Measurements from ENCODE around the gene FRMPD4. TPM values are rescaled to one million over a fixed set of nuclear protein-coding genes. Genes with fewer than 3 reads are reported as not detected.
"Not testable (repeated sequence)": the region's sequence is repeated elsewhere in the genome, so short reads cannot be mapped to it uniquely, and the experiment has no call there.

FRMPD4 gene
- total and polyA plus RNA-seq, 2 donors from 2014 or later = not detected

- Histone ChIP-seq H3K4me3 (ENCODE audit: low read length in 3 of 3) (no peak overlapping the region), H3K9ac (ENCODE audit: low read length in 3 of 3) (no peak overlapping the region), H3K4me1 (ENCODE audit: control insufficient read depth in 2 of 3, insufficient read depth in 2 of 3, low read depth in 1 of 3, low read length in 3 of 3) (no peaks in the 10 kb centered on the region), H3K27me3 (ENCODE audit: control insufficient read depth, insufficient read depth, low read length) (no peaks in the 10 kb centered on the region), H3K36me3 (ENCODE audit: control insufficient read depth in 2 of 3, insufficient read depth in 3 of 3, low read length in 3 of 3) (no peaks in the 10 kb centered on the region), H3K27ac (ENCODE audit: low read depth in 2 of 2, low read length in 2 of 2) (no peak overlapping the region), H3K9me3 (ENCODE audit: control insufficient read depth in 2 of 3, insufficient read depth in 1 of 3, low read length in 3 of 3) (no peaks in the 10 kb centered on the region)
- DNase-seq (no peak), FAIRE-seq (no peak)
- no peak for TF ChIP-seq CTCF (IDR thresholded peaks at IDR 0.05; ENCODE audit: borderline replicate concordance, extremely low read depth, insufficient read depth)
- intact Hi-C loops (cut with DNase I) = no loop called here
Measured at GRCh38 chrX:12505127-12505526, 366.9 kb downstream of the FRMPD4 start.

GRCh38 chrX:12515384-12515783 lies 377.1 kb downstream of the FRMPD4 start:
- not testable (repeated sequence) for H3K27me3 ChIP-seq (ENCODE audit: control insufficient read depth, insufficient read depth, low read length)

GRCh38 chrX:12526306-12526705 lies 388.0 kb downstream of the FRMPD4 start:
- H3K27ac ChIP-seq (ENCODE audit: low read depth in 2 of 2, low read length in 2 of 2) = no peak overlapping the region
- DNase-seq = no peak
- H3K27me3 ChIP-seq (ENCODE audit: control insufficient read depth, insufficient read depth, low read length) = peaks cover 4% of the 10 kb centered on the region
- H3K36me3 ChIP-seq (ENCODE audit: control insufficient read depth in 2 of 3, insufficient read depth in 3 of 3, low read length in 3 of 3) = no peaks in the 10 kb centered on the region
- no peak overlapping the region for H3K4me3 ChIP-seq (ENCODE audit: low read length in 3 of 3)
- H3K9me3 ChIP-seq (ENCODE audit: control insufficient read depth in 2 of 3, insufficient read depth in 1 of 3, low read length in 3 of 3) = no peaks in the 10 kb centered on the region
- H3K4me1 ChIP-seq (ENCODE audit: control insufficient read depth in 2 of 3, insufficient read depth in 2 of 3, low read depth in 1 of 3, low read length in 3 of 3) = no peaks in the 10 kb centered on the region
- intact Hi-C loops (cut with DNase I) = no loop called here
- no peak for TF ChIP-seq CTCF (IDR thresholded peaks at IDR 0.05; ENCODE audit: borderline replicate concordance, extremely low read depth, insufficient read depth)
- H3K9ac ChIP-seq (ENCODE audit: low read length in 3 of 3) = no peak overlapping the region
- no peak for FAIRE-seq

More at GRCh38 chrX:12515384-12515783, 377.1 kb downstream of the FRMPD4 start:
- H3K9me3 ChIP-seq (ENCODE audit: control insufficient read depth in 2 of 3, insufficient read depth in 1 of 3, low read length in 3 of 3); FAIRE-seq; intact Hi-C loops (cut with DNase I); H3K27ac ChIP-seq (ENCODE audit: low read depth in 2 of 2, low read length in 2 of 2); H3K4me3 ChIP-seq (ENCODE audit: low read length in 3 of 3); DNase-seq; H3K36me3 ChIP-seq (ENCODE audit: control insufficient read depth in 2 of 3, insufficient read depth in 3 of 3, low read length in 3 of 3); H3K9ac ChIP-seq (ENCODE audit: low read length in 3 of 3); H3K4me1 ChIP-seq (ENCODE audit: control insufficient read depth in 2 of 3, insufficient read depth in 2 of 3, low read depth in 1 of 3, low read length in 3 of 3): not testable (repeated sequence)

- H3K4me3 ChIP-seq (ENCODE audit: low read length in 3 of 3); H3K36me3 ChIP-seq (ENCODE audit: control insufficient read depth in 2 of 3, insufficient read depth in 3 of 3, low read length in 3 of 3); H3K27me3 ChIP-seq (ENCODE audit: control insufficient read depth, insufficient read depth, low read length); DNase-seq; H3K9me3 ChIP-seq (ENCODE audit: control insufficient read depth in 2 of 3, insufficient read depth in 1 of 3, low read length in 3 of 3); FAIRE-seq; H3K27ac ChIP-seq (ENCODE audit: low read depth in 2 of 2, low read length in 2 of 2); intact Hi-C loops (cut with DNase I); H3K9ac ChIP-seq (ENCODE audit: low read length in 3 of 3); H3K4me1 ChIP-seq (ENCODE audit: control insufficient read depth in 2 of 3, insufficient read depth in 2 of 3, low read depth in 1 of 3, low read length in 3 of 3): not testable (repeated sequence)
Measured at GRCh38 chrX:12538096-12538495, 399.8 kb downstream of the FRMPD4 start.

GRCh38 chrX:12542251-12542650 lies 404.0 kb downstream of the FRMPD4 start:
- H3K36me3 ChIP-seq (ENCODE audit: control insufficient read depth in 2 of 3, insufficient read depth in 3 of 3, low read length in 3 of 3); H3K4me1 ChIP-seq (ENCODE audit: control insufficient read depth in 2 of 3, insufficient read depth in 2 of 3, low read depth in 1 of 3, low read length in 3 of 3); FAIRE-seq; H3K27ac ChIP-seq (ENCODE audit: low read depth in 2 of 2, low read length in 2 of 2); H3K27me3 ChIP-seq (ENCODE audit: control insufficient read depth, insufficient read depth, low read length); H3K4me3 ChIP-seq (ENCODE audit: low read length in 3 of 3); intact Hi-C loops (cut with DNase I); H3K9me3 ChIP-seq (ENCODE audit: control insufficient read depth in 2 of 3, insufficient read depth in 1 of 3, low read length in 3 of 3); H3K9ac ChIP-seq (ENCODE audit: low read length in 3 of 3): not testable (repeated sequence)
- DNase-seq = peak in 1 of 5 donors; percentile 13
